GM18907 (cell line): Measurements from ENCODE around the gene PRR27.

Experiments used
- ATAC-seq: cut with Tn5 transposase; IDR thresholded peaks from one replicate; pipeline ENCODE4 v1.9.1; 2021; ENCODE audit warnings: mild to moderate bottlenecking, moderate library complexity; ENCODE audit not compliant: unreplicated experiment

The PRR27 gene

GRCh38 chr4:70153937-70154336 is at the start of gene PRR27:
Gene PRR27 (plus strand): TSS chr4:70154237. CDS start chr4:70154376, 139 bp downstream.
- ATAC-seq, result no peak

GRCh38 chr4:70110917-70111316 is 43.1 kb upstream of the PRR27 start:
- peak; percentile 91 for ATAC-seq

- no peak for ATAC-seq
Observed at GRCh38 chr4:70113656-70114055, 40.4 kb upstream of the PRR27 start.

- ATAC-seq, result no peak
Observed at GRCh38 chr4:70114096-70114495, 39.9 kb upstream of the PRR27 start.

- no peak for ATAC-seq
Observed at GRCh38 chr4:70120323-70120722, 33.7 kb upstream of the PRR27 start.

- no peak for ATAC-seq
Observed at GRCh38 chr4:70133473-70133872, 20.6 kb upstream of the PRR27 start.

GRCh38 chr4:70138751-70139150 is 15.3 kb upstream of the PRR27 start:
- ATAC-seq, result no peak

- ATAC-seq, result no peak
Observed at GRCh38 chr4:70151271-70151670, 2.8 kb upstream of the PRR27 start.

- ATAC-seq, result no peak
Observed at GRCh38 chr4:70152088-70152487, 1.9 kb upstream of the PRR27 start.

GRCh38 chr4:70158576-70158975 is 4.5 kb downstream of the PRR27 start:
- ATAC-seq, result no peak

- no peak for ATAC-seq
Observed at GRCh38 chr4:70177090-70177489, 23.1 kb downstream of the PRR27 start.

GRCh38 chr4:70178075-70178660 is 24.1 kb downstream of the PRR27 start:
- ATAC-seq, result no peak

- ATAC-seq, result no peak
Observed at GRCh38 chr4:70179811-70180210, 25.8 kb downstream of the PRR27 start.

GRCh38 chr4:70181864-70182263 is 27.8 kb downstream of the PRR27 start:
- no peak for ATAC-seq

- ATAC-seq, result no peak
Observed at GRCh38 chr4:70182517-70183167, 28.6 kb downstream of the PRR27 start.

GRCh38 chr4:70183168-70183939 is 29.3 kb downstream of the PRR27 start:
- peak; percentile 92 for ATAC-seq

GRCh38 chr4:70183940-70184246 is 29.9 kb downstream of the PRR27 start:
- no peak for ATAC-seq

GRCh38 chr4:70187216-70187615 is 33.2 kb downstream of the PRR27 start:
- ATAC-seq, result no peak

GRCh38 chr4:70190579-70190978 is 36.5 kb downstream of the PRR27 start:
- ATAC-seq, result no peak

GRCh38 chr4:70191647-70192046 is 37.6 kb downstream of the PRR27 start:
- ATAC-seq, result no peak

GRCh38 chr4:70192895-70193294 is 38.9 kb downstream of the PRR27 start:
- ATAC-seq, result no peak

GRCh38 chr4:70195425-70195824 is 41.4 kb downstream of the PRR27 start, which contains the start of gene ODAM:
Gene ODAM (plus strand): TSS chr4:70195725. CDS start chr4:70196544, 819 bp downstream.
- no peak for ATAC-seq
